Measurements from ENCODE around the gene KLHDC2.
"Not testable (repeated sequence)": the region's sequence is repeated elsewhere in the genome, so short reads cannot be mapped to it uniquely, and the experiment has no call there.

The KLHDC2 gene

DNA sequence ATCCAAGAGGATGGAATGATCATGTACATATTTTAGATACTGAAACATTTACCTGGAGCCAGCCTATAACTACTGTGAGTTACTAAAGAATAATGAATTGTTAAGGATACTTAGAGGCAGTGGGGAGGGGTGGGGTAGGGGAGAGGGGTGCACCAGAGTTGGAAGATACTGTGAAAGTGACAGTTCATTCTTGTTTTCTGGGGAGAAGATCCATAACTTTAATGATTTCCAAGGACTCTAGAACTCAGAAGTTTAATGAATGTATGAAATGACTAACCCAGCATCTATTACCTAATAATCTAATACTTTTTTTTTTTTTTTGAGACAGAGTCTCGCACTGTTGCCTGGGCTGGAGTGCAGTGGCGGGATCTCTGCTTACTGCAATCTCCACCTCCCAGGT is 10.5 kb downstream of the KLHDC2 start:
- no peak for DNase-seq (ENCODE audit: low read depth)

GRCh38 chr14:49781040-49781439 is 13.1 kb downstream of the KLHDC2 start:
- not testable (repeated sequence) for DNase-seq (ENCODE audit: low read depth)

DNA sequence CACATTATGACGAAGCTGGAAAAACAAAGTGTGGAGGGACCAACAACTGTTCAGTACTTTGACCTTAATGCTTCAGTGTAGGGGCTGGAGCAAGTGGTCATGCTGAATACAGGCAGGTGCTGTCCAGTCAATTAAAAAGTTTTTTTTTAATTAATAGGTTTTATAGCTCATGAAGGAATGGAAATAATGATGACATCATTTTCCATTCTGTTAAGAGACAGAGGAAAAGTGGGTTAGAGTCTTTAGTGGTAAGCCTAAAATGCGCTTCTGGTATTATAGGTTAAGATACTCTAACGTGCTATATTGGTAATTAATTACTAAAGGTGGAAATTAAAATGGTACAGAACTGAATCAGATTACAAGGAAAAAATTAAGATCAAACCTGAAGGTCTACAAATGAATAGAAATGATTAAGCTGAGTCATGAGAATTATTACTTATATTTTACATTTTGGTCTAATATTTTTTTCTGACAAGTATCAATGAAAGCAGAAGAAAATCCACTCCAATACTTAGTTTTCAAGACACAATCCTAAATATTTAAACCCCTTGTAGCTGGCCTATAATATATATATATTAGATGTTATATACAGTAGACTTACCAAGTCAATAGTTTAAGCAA is 15.6 kb downstream of the KLHDC2 start:
- no peak for DNase-seq (ENCODE audit: low read depth)

GRCh38 chr14:49786315-49786714 is 18.4 kb downstream of the KLHDC2 start:
- DNase-seq (ENCODE audit: low read depth) = no peak

DNA sequence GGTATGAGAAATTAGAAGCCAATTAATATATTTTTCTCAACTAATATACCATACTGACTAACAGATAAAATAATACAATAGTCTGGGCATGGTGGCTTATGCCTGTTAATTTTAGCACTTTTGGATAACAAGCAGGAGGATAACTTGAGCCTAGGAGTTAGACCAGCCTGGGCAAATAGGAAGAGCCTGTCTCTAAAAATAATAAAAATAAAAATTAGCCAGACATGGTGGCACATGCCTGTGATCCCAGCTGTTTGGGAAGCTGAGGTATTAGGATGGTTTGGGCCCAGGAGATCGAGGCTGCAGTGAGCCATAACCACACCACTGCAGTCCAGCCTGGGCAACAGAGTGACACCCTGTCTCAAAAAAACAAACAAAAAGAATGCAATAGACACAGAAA is 24.7 kb downstream of the KLHDC2 start:
- no peak for DNase-seq (ENCODE audit: low read depth)

- no peak for DNase-seq (ENCODE audit: low read depth)
Measured at GRCh38 chr14:49796025-49796424, 28.1 kb downstream of the KLHDC2 start.

DNA sequence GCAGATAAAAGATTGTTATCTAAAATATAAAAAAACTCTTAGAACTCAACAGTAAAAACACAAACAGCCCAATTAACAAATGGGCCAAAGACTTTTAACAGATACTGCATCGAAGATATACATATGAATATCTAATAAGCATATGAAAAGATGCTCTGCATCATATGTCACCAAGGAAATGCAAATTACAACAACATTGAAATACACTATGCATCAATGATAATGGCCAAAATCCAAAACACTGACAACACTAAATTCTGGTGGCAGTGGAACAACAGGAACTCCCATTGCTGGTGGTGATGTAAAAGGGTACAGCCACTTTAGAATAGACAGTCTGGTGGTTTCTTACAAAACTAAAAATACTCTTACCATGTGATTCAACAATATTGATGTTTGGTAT is 40.8 kb downstream of the KLHDC2 start:
- DNase-seq (ENCODE audit: low read depth) = no peak

DNA sequence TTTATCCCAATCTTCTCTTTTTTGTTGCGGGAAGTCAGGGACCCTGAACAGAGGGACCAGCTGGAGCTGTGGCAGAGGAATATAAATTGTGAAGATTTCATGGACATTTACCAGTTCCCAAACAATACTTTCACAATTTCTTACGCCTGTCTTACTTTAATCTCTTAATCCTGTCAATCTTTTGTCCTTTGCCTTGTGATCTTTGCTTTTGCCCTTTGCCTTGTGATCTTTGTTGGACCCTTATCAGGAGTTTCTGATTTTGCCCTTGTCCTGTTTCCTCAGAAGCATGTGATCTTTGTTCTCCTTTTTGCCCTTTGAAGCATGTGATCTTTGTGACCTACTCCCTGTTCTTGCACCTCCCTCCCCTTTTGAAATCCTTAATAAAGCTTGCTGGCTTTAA is 48.2 kb downstream of the KLHDC2 start:
- not testable (repeated sequence) for DNase-seq (ENCODE audit: low read depth)

- DNase-seq (ENCODE audit: low read depth) = no peak
Measured at GRCh38 chr14:49816844-49817243, 48.9 kb downstream of the KLHDC2 start.

DNA sequence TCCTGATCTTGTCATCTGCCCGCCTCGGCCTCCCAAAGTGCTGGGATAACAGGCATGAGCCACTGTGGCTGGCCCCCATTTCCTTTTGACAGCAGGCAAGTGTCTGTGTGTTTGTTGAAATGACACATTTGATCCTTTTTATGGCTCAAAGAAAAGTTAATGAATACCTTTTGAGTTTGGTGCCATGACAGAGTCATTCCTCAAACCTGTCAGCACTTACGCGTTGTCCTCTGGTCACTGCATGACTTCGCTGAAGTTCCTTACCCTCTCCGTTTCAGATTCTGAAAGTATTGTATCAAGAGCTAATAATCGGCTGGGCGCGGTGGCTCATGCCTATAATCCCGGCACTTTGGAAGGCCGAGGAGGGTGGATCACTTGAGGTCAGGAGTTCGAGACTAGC is 52.2 kb downstream of the KLHDC2 start:
- no peak for DNase-seq (ENCODE audit: low read depth)

- no peak for DNase-seq (ENCODE audit: low read depth)
Measured at GRCh38 chr14:49828640-49829039, 60.7 kb downstream of the KLHDC2 start.
